Stimulated activated CD4-positive, alpha-beta T cell treated with anti-CD3 and anti-CD28 coated beads, TNF-alpha, amount 100 ng/mL, for 48 hours (primary cell): ENCODE results near the gene PPP1R27.

ENCODE experiments used
- DNase-seq, 3 donors: peaks; one replicate each; pipeline ENCODE4 v3.0.0-alpha.2; 2020; ENCODE audit warnings: low read depth in 3 of 3

Gene PPP1R27

GRCh38 chr17:81860756-81861568, 26.1 kb upstream of the PPP1R27 start:
- DNase-seq: peak; percentile 98 to 99 (median 99)

- DNase-seq: no peak
Observed at GRCh38 chr17:81859906-81860755, 25.3 kb upstream of the PPP1R27 start, which contains the start of gene P4HB. Gene P4HB, minus strand, starts transcription at chr17:81860535. Its CDS starts 64 bp downstream, at chr17:81860471.

GRCh38 chr17:81858967-81859905, 24.4 kb upstream of the PPP1R27 start:
- no peak for DNase-seq

- no peak for DNase-seq
Observed at GRCh38 chr17:81858170-81858966, 23.5 kb upstream of the PPP1R27 start.

GRCh38 chr17:81854974-81855774, 20.3 kb upstream of the PPP1R27 start:
- DNase-seq: no peak

GRCh38 chr17:81852237-81852636, 17.4 kb upstream of the PPP1R27 start:
- DNase-seq: no peak

GRCh38 chr17:81851423-81851822, 16.6 kb upstream of the PPP1R27 start:
- no peak for DNase-seq

- DNase-seq: no peak
Observed at GRCh38 chr17:81849457-81849856, 14.6 kb upstream of the PPP1R27 start.

- DNase-seq: no peak
Observed at GRCh38 chr17:81846743-81847689, 12.2 kb upstream of the PPP1R27 start.

- no peak for DNase-seq
Observed at GRCh38 chr17:81845881-81846742, 11.3 kb upstream of the PPP1R27 start.

- DNase-seq: no peak
Observed at GRCh38 chr17:81845361-81845760, 10.5 kb upstream of the PPP1R27 start.

GRCh38 chr17:81844887-81845286, 10.0 kb upstream of the PPP1R27 start:
- no peak for DNase-seq

- DNase-seq: no peak
Observed at GRCh38 chr17:81844327-81844851, 9.5 kb upstream of the PPP1R27 start.

GRCh38 chr17:81843713-81844326, 9.0 kb upstream of the PPP1R27 start:
- no peak for DNase-seq

- no peak for DNase-seq
Observed at GRCh38 chr17:81842725-81843504, 8.1 kb upstream of the PPP1R27 start.

GRCh38 chr17:81842378-81842724, 7.5 kb upstream of the PPP1R27 start:
- no peak for DNase-seq
